ENCODE results near the gene KLHL36. TPM values are rescaled to one million over a fixed set of nuclear protein-coding genes. Genes with fewer than 3 reads are reported as not detected.
A peak's percentile ranks its signal among the peaks of the same experiment; 100 is the strongest.
"Not testable (repeated sequence)": the region's sequence is repeated elsewhere in the genome, so short reads cannot be mapped to it uniquely, and the experiment has no call there.

The KLHL36 gene
- polyA plus RNA-seq, 2 donors, result 15.9 to 16.1 TPM

DNA sequence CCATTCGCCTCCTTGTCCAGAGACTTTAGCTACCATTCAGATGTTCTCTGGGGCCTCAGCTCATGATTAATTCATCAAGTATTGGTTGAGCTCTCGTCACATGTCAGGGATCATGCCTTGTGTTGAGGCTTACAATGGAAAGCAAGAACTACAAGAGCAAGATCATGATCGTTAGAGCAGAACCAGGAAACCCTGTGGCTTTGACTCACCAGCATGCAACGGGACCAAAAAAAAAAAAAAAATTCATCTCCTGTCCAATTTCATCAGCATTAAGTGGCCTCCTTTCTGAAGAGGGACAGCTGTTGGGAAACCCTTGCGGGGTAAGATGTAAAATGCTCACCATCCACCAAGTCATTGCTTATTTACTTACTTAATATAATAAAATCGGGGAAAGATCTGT is 39.4 kb downstream of the KLHL36 start:
- WGBS, 2 donors, result 58 to 71% methylated on average over 6 of the region's 6 CpGs
- Histone ChIP-seq H3K4me3 (ENCODE audit: low read depth in 1 of 2, low read length in 2 of 2) (no peak overlapping the region), H3K36me3 (ENCODE audit: control insufficient read depth in 2 of 2, insufficient read depth in 2 of 2, low read length in 1 of 2) (no peaks in the 10 kb centered on the region), H3K9me3 (ENCODE audit: control insufficient read depth in 2 of 2, insufficient read depth in 1 of 2, low read depth in 1 of 2, low read length in 1 of 2) (no peaks in the 10 kb centered on the region), H3K27me3 (ENCODE audit: control insufficient read depth in 1 of 2, insufficient read depth in 2 of 2, low read length in 2 of 2) (no peaks in the 10 kb centered on the region), H3K4me1 (ENCODE audit: control insufficient read depth in 2 of 2, insufficient read depth in 2 of 2, low read length in 1 of 2) (no peaks in the 10 kb centered on the region), H3K27ac (ENCODE audit: low read depth in 2 of 2, low read length in 1 of 2) (no peak overlapping the region)

- not testable (repeated sequence) for H3K4me1 ChIP-seq (ENCODE audit: control insufficient read depth in 2 of 2, insufficient read depth in 2 of 2, low read length in 1 of 2); H3K9me3 ChIP-seq (ENCODE audit: control insufficient read depth in 2 of 2, insufficient read depth in 1 of 2, low read depth in 1 of 2, low read length in 1 of 2); H3K27me3 ChIP-seq (ENCODE audit: control insufficient read depth in 1 of 2, insufficient read depth in 2 of 2, low read length in 2 of 2); H3K4me3 ChIP-seq (ENCODE audit: low read depth in 1 of 2, low read length in 2 of 2); H3K36me3 ChIP-seq (ENCODE audit: control insufficient read depth in 2 of 2, insufficient read depth in 2 of 2, low read length in 1 of 2); H3K27ac ChIP-seq (ENCODE audit: low read depth in 2 of 2, low read length in 1 of 2)
- 96 to 97% methylated on average over 4 of the region's 4 CpGs for WGBS, 2 donors
Measured at GRCh38 chr16:84688163-84688562, 39.9 kb downstream of the KLHL36 start.

GRCh38 chr16:84689111-84689510 is 40.8 kb downstream of the KLHL36 start:
- Histone ChIP-seq H3K27me3 (ENCODE audit: control insufficient read depth in 1 of 2, insufficient read depth in 2 of 2, low read length in 2 of 2) (no peaks in the 10 kb centered on the region), H3K9me3 (ENCODE audit: control insufficient read depth in 2 of 2, insufficient read depth in 1 of 2, low read depth in 1 of 2, low read length in 1 of 2) (no peaks in the 10 kb centered on the region), H3K4me3 (ENCODE audit: low read depth in 1 of 2, low read length in 2 of 2) (no peak overlapping the region), H3K27ac (ENCODE audit: low read depth in 2 of 2, low read length in 1 of 2) (no peak overlapping the region), H3K36me3 (ENCODE audit: control insufficient read depth in 2 of 2, insufficient read depth in 2 of 2, low read length in 1 of 2) (no peaks in the 10 kb centered on the region), H3K4me1 (ENCODE audit: control insufficient read depth in 2 of 2, insufficient read depth in 2 of 2, low read length in 1 of 2) (no peaks in the 10 kb centered on the region)
- 61 to 74% methylated on average over 8 of the region's 8 CpGs for WGBS, 2 donors

DNA sequence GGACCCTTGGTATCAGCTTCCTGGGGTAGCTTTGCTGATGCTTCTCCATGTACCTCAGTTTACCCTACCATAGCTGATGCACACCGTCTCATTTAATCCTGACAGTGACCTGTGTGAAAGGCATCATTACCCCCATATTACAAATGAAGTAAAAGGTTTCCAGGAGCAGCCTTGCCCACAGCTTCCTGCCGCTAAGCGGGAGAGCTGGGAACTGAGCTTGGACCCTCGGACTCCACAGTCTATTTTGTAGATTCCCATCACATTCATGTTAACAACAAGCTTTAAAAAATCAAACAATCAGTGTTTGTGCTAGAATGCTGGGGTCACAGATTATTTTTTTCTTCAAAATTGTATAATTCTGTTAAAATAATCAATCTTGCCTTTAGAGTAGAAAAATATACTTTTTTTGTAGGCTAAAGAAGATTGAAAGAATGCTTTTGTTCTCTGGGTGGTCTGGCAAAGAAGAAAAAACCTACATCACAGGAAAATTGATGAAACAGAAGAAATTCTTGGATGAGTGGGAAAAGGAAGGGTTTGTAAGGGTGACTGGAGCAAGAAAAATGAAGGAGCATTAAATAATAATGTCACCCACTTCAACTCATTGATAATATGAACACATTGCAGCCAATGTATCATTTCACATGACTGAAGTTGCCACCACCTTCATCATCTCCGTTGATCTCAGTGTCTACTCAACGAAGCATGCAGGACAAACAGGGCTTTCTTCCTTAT is 41.9 kb downstream of the KLHL36 start:
- Histone ChIP-seq H3K4me3 (ENCODE audit: low read depth in 1 of 2, low read length in 2 of 2) (no peak overlapping the region), H3K4me1 (ENCODE audit: control insufficient read depth in 2 of 2, insufficient read depth in 2 of 2, low read length in 1 of 2) (no peaks in the 10 kb centered on the region), H3K27me3 (ENCODE audit: control insufficient read depth in 1 of 2, insufficient read depth in 2 of 2, low read length in 2 of 2) (no peaks in the 10 kb centered on the region), H3K36me3 (ENCODE audit: control insufficient read depth in 2 of 2, insufficient read depth in 2 of 2, low read length in 1 of 2) (no peaks in the 10 kb centered on the region), H3K9me3 (ENCODE audit: control insufficient read depth in 2 of 2, insufficient read depth in 1 of 2, low read depth in 1 of 2, low read length in 1 of 2) (no peaks in the 10 kb centered on the region), H3K27ac (ENCODE audit: low read depth in 2 of 2, low read length in 1 of 2) (no peak overlapping the region)
- 77 to 80% methylated on average over 6 of the region's 6 CpGs for WGBS, 2 donors

DNA sequence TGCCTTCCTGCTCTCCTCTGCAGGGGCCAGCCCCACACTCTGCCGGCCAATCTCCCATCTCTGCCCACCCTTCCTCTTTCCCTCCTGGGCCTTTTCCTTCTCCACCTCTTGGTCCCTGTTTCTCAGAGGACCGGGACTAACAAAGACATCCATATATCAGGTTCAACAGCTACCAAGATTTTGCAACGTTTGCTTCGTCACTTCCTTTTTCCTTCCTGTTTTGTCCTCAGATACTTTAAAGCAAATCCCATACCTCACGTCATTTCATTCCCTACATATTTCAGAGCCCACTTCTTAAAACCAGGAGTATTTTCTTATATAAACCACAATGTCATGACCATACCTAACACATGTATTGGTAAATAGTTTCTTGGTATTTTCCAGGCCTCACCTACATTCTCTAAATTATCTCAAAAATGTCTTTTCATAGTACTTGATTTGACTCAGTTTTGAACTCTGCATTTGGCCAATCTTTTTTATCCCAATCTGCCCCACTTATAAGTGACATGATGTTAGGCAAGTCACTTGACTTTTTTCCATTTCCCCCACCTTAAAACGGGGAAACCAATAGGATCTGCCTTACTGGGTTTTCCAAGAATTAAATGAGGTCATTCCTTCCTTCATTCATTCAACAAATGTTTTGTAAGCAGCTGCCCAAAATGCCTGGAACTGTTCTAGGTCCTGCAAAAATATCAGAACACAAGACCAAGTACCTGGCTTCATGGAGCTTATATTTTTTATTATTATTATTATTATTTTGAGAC is 44.3 kb downstream of the KLHL36 start:
- WGBS, 2 donors, result 69 to 74% methylated on average over 6 of the region's 6 CpGs
- no peaks in the 10 kb centered on the region for H3K36me3 ChIP-seq (ENCODE audit: control insufficient read depth in 2 of 2, insufficient read depth in 2 of 2, low read length in 1 of 2)
- H3K9me3 ChIP-seq (ENCODE audit: control insufficient read depth in 2 of 2, insufficient read depth in 1 of 2, low read depth in 1 of 2, low read length in 1 of 2), result no peaks in the 10 kb centered on the region

DNA sequence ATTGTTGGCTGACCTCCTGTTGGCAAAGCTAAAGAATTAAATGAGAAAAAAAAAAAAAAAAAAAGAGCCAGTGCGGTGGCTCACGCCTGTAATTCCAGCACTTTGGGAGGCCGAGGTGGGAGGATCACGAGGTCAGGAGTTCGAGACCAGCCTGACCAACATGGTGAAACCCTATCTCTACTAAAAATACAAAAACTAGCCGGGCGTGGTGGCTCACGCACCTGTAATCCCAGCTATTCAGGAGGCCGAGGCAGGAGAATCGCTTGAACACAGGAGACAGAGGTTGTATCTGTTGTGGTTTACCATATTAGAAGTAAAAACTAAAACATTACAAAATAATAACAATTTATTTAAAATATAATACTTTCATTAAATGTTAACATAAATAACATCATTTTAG is 45.6 kb downstream of the KLHL36 start:
- H3K9me3 ChIP-seq (ENCODE audit: control insufficient read depth in 2 of 2, insufficient read depth in 1 of 2, low read depth in 1 of 2, low read length in 1 of 2); H3K36me3 ChIP-seq (ENCODE audit: control insufficient read depth in 2 of 2, insufficient read depth in 2 of 2, low read length in 1 of 2); H3K4me1 ChIP-seq (ENCODE audit: control insufficient read depth in 2 of 2, insufficient read depth in 2 of 2, low read length in 1 of 2); H3K27ac ChIP-seq (ENCODE audit: low read depth in 2 of 2, low read length in 1 of 2); H3K4me3 ChIP-seq (ENCODE audit: low read depth in 1 of 2, low read length in 2 of 2); H3K27me3 ChIP-seq (ENCODE audit: control insufficient read depth in 1 of 2, insufficient read depth in 2 of 2, low read length in 2 of 2): not testable (repeated sequence)
- 94 to 96% methylated on average over 10 of the region's 10 CpGs for WGBS, 2 donors

More for the DNA sequence above, 44.3 kb downstream of the KLHL36 start:
- H3K4me3 ChIP-seq (ENCODE audit: low read depth in 1 of 2, low read length in 2 of 2), result no peak overlapping the region
- no peaks in the 10 kb centered on the region for H3K4me1 ChIP-seq (ENCODE audit: control insufficient read depth in 2 of 2, insufficient read depth in 2 of 2, low read length in 1 of 2)
- no peaks in the 10 kb centered on the region for H3K27me3 ChIP-seq (ENCODE audit: control insufficient read depth in 1 of 2, insufficient read depth in 2 of 2, low read length in 2 of 2)
- no peak overlapping the region for H3K27ac ChIP-seq (ENCODE audit: low read depth in 2 of 2, low read length in 1 of 2)

GRCh38 chr16:84694980-84695379 is 46.7 kb downstream of the KLHL36 start:
- no peaks in the 10 kb centered on the region for H3K36me3 ChIP-seq (ENCODE audit: control insufficient read depth in 2 of 2, insufficient read depth in 2 of 2, low read length in 1 of 2)
- WGBS, 2 donors, result 96% methylated on average over 2 of the region's 2 CpGs
- H3K4me3 ChIP-seq (ENCODE audit: low read depth in 1 of 2, low read length in 2 of 2), result no peak overlapping the region
- no peaks in the 10 kb centered on the region for H3K27me3 ChIP-seq (ENCODE audit: control insufficient read depth in 1 of 2, insufficient read depth in 2 of 2, low read length in 2 of 2)
- no peaks in the 10 kb centered on the region for H3K9me3 ChIP-seq (ENCODE audit: control insufficient read depth in 2 of 2, insufficient read depth in 1 of 2, low read depth in 1 of 2, low read length in 1 of 2)
- peaks cover 0 to 3% of the 10 kb centered on the region in 2 donors for H3K4me1 ChIP-seq (ENCODE audit: control insufficient read depth in 2 of 2, insufficient read depth in 2 of 2, low read length in 1 of 2)
- no peak overlapping the region for H3K27ac ChIP-seq (ENCODE audit: low read depth in 2 of 2, low read length in 1 of 2)

- no peaks in the 10 kb centered on the region for H3K27me3 ChIP-seq (ENCODE audit: control insufficient read depth in 1 of 2, insufficient read depth in 2 of 2, low read length in 2 of 2)
- H3K9me3 ChIP-seq (ENCODE audit: control insufficient read depth in 2 of 2, insufficient read depth in 1 of 2, low read depth in 1 of 2, low read length in 1 of 2), result no peaks in the 10 kb centered on the region
- H3K4me3 ChIP-seq (ENCODE audit: low read depth in 1 of 2, low read length in 2 of 2), result peak overlapping the region; percentile 94 to 100
- 20% methylated on average over 28 to 29 of the region's 29 CpGs for WGBS, 2 donors
- peak overlapping the region; percentile 59 to 82 for H3K27ac ChIP-seq (ENCODE audit: low read depth in 2 of 2, low read length in 1 of 2)
- H3K36me3 ChIP-seq (ENCODE audit: control insufficient read depth in 2 of 2, insufficient read depth in 2 of 2, low read length in 1 of 2), result no peaks in the 10 kb centered on the region
- H3K4me1 ChIP-seq (ENCODE audit: control insufficient read depth in 2 of 2, insufficient read depth in 2 of 2, low read length in 1 of 2), result peaks cover 0 to 3% of the 10 kb centered on the region in 2 donors
Measured at GRCh38 chr16:84699147-84699711, 50.9 kb downstream of the KLHL36 start.

DNA sequence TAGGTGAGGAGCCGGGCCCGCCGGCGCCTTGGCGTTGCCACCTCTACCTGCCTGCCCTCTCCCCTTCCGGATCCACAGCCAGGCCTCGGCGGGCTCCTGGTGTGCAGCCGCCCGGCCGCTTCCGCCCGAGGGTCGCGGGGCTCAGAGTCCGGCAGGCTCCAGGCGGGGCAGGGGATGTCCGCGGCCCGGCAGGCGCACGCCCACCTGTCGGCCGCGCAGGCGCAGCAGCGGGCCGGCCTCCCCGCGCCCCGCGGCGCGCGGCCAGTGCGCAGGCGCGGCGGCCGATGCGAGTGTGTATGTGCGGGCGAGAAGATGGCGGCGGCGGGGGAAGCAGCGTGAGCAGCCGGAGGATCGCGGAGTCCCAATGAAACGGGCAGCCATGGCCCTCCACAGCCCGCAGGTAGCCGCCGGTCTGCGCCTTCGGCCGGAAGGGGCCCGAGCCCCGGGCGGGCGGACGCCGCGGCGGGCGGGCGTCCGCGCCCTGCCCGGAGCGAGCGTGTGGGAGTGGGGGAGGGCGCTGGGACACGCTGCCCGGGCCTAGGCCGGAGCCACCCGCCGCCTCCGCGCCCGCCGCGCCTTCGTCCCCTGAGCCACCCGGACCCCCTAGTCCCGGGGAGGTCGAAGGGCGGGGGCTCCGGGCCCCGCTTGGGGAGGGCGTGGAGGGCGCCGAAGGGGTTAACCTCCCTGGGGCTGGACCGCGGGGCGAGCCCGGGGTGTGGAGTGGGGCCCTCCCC is 51.6 kb downstream of the KLHL36 start, which contains the start of gene USP10:
USP10 (plus strand) TSS at position 289 of the 734 bp plus-strand sequence; CDS start at position 380, 91 bp downstream.
- no peaks in the 10 kb centered on the region for H3K36me3 ChIP-seq (ENCODE audit: control insufficient read depth in 2 of 2, insufficient read depth in 2 of 2, low read length in 1 of 2)
- H3K4me3 ChIP-seq (ENCODE audit: low read depth in 1 of 2, low read length in 2 of 2), result peak within 1 kb of the TSS; percentile 94 to 100
- H3K4me1 ChIP-seq (ENCODE audit: control insufficient read depth in 2 of 2, insufficient read depth in 2 of 2, low read length in 1 of 2), result peaks cover 0 to 6% of the 10 kb centered on the region in 2 donors
- no peaks in the 10 kb centered on the region for H3K9me3 ChIP-seq (ENCODE audit: control insufficient read depth in 2 of 2, insufficient read depth in 1 of 2, low read depth in 1 of 2, low read length in 1 of 2)
- no peaks in the 10 kb centered on the region for H3K27me3 ChIP-seq (ENCODE audit: control insufficient read depth in 1 of 2, insufficient read depth in 2 of 2, low read length in 2 of 2)
- H3K27ac ChIP-seq (ENCODE audit: low read depth in 2 of 2, low read length in 1 of 2), result peak within 1 kb of the TSS; percentile 82 to 89
- WGBS, 2 donors, result 0 to 1% methylated on average over 50 to 97 of the region's 97 CpGs

All from esophagus (tissue), 2 donors.